NCI-H2029 treated with DMSO at 0.1 percent for 48 hours (cell line): ENCODE measurements around the gene CCDC175.

Experiments used
- DNase-seq: peaks from one replicate; lab custom pipeline; 2025; lab: John Stamatoyannopoulos, UW

The CCDC175 gene

DNA sequence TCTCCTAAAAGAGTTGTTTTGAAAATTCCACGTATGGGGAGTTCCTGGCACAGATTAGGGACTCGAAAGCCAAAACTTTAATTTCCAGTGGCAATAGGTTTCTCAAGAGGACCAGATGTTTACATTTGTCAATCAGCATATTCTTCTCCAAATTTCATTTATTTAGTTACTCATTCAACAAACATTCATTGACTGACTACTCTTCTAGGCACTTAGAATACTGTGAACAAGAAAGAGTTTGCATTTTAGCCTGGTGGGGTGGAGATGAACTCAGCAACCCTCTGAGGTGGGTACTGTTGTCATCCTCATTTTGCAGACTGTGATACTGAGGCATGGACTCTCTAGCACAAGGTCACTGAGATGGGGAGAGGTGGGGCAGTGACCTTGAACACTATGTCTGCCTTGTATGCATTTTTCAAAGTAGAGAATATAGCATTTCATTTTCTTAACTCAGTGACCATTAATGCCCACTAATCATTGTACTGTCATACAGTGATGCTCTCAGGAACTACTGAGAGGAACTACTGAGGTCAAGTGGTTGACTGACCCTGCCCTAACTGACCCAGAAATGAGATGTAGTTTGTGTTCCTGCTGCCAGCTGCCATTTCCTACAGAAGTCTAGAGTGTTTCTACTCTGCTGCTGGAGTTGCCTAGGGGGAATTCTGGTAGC is 94.6 kb downstream of the CCDC175 start:
- DNase-seq = no peak

DNA sequence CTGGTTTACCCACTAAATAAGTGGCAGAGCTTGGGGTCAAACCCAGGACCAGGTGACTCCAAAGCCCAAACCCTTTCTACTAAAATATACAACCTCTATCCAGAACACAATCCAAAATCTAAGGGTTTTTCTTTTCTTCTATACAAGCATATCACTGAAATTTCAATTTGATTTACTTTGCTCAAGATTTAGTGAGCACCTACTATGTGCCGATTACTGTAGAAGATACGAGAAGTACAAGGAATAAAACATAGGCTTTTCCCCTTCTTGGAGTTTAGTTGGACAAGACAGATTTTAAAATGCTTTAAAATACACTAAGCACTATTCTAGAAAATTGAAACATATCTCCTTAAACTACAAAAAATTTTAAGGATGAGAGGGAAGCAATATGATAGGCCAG is 95.2 kb downstream of the CCDC175 start:
- DNase-seq = no peak

DNA sequence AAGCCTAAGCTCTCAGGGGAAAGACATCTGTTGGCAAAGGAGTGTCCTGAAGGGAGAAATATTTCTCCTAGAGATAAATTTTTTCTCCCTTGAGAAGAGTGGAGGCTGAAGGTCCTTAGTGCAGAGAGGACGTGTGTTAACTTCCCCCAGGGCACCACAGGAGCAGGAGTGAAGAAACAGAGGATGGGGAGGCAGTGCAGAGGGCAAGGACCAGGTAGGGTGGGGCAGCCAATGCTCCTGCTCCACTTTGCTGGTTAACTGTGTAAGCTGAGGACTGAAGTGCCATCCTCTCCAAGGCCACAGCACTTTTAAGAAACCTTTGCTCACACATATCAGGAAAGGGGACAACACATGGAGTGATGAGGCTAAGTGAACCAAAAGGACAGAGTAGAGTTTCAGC is 96.4 kb downstream of the CCDC175 start:
- no peak for DNase-seq

DNA sequence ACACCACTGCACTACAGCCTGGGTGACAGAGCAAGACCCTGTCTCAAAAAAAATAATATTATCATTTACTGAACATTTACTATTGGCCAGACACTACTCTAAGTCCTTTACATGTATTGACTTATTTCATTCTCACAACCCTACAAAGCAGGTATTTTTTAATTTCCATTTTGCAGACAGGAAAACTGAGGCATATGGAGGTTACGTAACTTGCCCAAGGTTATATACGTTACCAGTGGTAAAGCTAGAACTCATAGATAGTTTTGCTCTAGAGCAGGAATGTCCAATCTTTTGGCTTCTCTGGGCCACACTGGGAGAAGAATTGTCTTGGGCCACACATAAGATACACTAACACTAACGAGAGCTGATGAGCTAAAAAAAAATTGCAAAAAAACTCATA is 98.1 kb downstream of the CCDC175 start:
- no peak for DNase-seq

DNA sequence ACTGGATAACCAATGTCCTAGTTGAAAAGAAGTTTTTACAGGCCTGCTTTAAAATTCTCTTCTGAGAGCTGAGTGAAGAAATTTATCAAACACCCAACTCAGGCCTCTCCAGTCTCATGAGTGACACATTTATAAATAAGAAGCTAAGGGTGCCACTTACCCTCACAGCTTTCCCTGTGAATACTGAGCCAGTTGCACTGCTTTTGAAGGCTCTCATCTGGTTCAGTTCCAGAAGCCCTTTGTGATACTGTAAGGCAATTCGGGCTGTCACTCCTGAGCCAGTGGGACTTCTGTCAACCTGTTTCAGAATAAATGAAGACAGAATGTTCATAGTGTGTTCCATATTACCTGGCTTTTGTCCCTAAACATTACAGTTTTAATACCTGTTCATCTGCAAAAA is 100.9 kb downstream of the CCDC175 start:
- DNase-seq = no peak

DNA sequence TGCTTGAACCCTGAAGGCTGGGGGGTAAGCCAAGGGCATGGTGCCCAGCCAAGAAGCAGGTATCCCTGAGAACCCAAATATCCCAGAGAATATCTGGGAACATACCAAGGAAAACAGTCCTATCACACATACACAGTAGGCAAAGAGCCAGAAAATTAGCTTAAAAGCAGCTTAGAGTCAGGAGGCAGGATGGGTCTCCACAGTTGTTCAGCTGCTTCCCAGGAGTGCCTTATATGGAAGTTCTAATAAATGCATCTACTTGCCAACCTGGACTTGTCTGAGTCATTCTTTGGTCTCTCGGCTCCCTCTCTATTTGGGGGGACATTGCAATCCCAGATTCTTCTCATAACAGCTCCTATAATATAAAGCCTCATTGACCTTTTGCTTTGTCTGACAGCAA is 102.4 kb downstream of the CCDC175 start:
- no peak for DNase-seq

DNA sequence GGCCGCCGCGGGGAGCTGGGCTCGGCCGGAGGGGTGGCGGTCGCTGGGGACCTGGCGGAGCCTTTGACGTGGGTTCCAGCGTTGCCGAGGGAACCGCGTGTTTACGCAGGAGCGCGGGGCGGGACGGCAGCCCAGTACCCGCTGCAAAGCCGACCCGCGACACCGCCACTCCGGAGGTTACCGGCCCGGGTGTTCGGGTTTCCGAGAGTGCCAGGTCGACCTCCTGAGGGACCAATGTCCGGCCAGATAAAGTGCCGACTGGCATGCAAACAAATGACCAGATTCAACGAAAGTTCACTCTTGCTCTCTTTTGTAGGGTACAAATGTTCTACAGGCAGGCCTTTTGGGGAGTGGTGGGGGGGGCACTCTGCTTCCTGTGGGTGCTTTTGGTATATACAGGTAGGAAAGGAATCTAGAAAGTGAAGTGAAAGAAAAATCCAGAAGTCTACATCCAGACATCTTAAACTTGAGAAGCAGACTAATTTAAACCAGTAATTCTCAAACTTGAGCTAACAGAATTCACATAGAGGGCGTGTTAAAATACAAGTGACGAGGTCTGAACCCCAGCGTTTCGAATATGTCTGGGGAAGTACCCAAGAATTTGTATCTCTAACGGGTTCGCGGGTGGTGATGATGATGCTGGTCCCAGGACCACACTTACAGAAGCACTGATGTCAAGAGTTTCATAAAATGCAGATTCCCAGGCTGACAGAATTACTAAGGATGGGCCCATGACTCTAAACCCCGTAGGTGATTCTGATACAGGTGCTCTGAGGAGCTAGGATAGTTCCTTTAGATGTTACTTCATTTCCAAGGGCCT is 111.1 kb downstream of the CCDC175 start, which contains the start of gene GPR135:
Gene GPR135 (minus strand): TSS at position 65 of the 820 bp plus-strand sequence. CDS start 154 bp downstream, outside the sequence.
- DNase-seq = no peak

DNA sequence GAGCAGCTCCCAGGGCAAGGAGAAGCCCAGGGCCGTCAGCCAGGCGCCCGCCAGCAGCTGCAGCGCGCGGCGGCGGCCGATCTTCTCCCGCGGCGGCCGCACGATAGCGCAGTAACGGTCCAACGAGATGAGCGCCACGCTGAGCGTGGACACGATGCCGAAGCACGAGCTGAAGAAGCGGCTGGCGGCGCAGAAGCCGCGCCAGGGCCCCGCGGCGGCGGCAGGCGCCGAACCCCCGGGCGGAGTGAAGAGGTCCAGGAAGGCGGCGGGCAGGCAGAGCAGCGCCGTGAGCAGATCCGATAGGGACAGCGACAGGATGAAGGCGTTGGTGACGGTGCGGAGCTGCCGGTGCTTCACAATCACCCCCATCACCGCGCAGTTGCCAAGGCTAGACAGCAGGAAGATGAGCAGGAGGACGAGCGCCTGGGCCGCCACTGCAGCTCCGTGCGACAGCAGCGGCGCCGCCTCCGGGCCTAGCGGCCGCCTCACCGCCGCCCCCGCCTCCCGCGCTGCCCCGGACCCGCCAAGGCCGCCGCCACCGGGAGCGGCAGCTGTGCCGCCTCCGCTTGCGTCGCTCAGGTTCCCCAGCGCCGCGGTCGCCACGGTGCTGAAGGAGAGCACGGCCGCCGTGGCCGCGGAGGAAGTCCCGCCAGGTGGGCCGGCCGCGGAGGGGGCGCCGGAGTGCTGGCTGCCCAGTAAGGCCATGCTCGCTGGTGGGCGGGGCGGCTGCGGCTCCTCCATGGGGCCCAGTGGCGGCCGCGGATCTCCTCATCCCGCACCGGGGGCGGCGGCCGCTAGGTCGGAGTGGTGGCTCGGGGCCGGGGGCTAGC is 111.9 kb downstream of the CCDC175 start:
- peak; percentile 34 for DNase-seq

DNA sequence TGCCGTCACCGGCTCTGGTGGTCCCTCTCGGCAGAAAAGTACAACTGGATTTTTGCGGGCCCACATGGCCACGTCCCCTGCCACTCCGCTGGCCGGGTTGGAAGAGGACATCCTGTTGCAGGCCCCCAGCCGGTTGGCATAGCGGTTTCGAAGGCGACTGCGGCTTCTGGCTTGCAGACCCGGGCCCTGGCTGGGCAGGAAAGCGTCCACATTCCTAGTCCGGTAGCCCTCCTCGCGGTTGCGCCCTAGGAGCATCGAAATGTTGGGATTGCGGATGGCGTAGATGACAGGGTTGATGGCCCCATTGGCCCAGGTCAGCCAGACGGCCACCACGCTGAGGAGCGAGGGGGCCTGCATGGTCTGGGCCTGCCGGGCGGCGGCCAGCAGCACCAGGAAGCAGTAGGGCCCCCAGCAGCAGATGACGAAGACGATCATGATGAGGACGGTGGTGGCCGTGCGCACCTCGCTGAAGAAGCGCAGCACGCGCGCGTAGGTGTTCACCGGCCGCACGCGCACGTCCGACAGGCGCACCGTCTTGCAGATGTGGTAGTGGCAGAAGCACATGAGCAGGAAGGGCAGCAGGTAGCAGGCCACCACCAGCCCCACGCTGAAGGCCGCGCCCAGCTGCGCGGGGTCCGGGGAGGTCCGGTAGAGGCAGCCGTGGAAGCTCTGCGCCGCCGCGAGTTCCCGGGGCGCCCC is 112.7 kb downstream of the CCDC175 start:
- no peak for DNase-seq

DNA sequence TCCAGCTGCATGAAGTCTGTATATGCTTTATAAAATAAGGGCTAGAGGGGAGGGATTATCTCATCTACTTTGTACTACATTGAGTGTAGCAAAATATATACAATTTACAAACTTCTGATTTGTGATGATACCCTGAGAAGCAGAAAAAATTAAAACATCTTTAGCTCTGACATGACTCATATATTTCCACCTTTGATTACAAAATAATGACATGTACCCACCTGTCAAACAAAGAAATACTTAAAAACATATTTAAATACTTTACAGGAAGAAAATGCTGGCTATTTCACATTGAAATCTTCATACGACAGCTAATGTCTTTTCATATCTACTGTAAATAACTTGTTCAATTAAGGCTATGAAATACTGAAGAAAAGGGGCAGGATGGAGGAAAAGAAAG is 114.7 kb downstream of the CCDC175 start:
- DNase-seq = no peak

DNA sequence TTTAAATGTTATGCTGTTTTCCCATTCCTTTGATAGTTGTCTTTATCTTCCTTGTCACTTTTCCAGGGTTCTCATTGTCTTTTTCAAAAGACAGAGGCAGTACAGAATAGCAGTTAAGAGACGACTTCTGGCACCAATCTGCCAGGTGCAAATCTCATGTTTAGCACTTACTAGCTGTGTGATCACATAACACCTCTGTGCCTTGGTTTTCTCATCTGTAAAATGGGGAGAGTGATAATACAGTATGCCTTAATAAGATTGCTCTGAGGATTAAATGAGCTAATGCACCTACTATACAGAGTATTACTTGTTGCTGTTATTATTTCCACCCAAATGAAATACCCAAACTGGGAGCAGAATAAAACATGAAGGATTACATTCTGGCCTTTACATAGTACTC is 116.2 kb downstream of the CCDC175 start:
- no peak for DNase-seq

DNA sequence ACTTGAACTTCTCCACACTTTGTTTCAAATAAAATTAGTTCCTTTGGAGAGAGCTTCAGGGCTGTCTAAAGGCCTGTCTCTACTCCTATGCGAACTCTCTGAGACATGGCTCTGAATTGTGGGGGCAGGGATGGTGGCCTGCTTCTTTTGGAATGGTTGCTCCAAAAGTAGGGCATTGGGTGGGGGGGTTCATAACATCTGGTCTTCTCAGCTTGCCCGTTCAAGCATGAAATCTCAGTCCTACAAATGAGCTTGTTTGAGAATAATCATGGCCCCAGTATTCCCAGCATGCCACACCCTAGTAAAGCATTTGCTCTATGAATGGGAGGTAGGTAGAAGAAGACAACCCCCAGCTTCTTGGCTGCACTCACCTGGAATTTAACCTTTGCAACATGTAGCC is 118.1 kb downstream of the CCDC175 start:
- no peak for DNase-seq

DNA sequence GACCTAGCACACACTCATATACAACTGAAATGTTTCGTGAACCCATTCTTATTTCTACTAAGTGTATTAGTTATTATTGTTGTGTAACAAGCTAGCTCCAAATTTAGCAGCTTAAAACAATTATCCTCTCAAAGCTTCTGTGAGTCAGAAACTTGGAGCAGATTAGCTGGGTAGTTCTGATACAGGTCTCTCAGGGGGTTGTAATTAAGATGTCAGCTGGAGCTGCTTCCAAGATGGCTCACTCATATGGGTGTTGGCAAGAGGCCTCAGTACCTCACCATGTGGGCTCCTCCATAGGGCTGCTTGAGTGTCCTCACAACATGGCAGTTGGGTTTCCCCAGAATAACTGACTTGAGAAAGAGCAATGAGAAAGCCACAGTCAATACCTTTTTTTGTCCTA is 121.2 kb downstream of the CCDC175 start:
- no peak for DNase-seq
